Ishikawa (cell line): Measurements from ENCODE around the gene FCHSD2.

Experiments used
- CEBPB ChIP-seq: IDR thresholded peaks from 2 replicates; pipeline ENCODE4 v1.6.1; 2012
- CREB1 ChIP-seq: IDR thresholded peaks from 2 replicates; pipeline ENCODE4 v1.6.1; 2012; ENCODE audit warnings: low read depth
- EGR1 ChIP-seq: IDR thresholded peaks from 2 replicates; pipeline ENCODE4 v1.6.1; 2012
- EP300 ChIP-seq: IDR thresholded peaks from 2 replicates; pipeline ENCODE4 v1.6.1; 2012; ENCODE audit warnings: borderline replicate concordance
- FOXM1 ChIP-seq: IDR thresholded peaks from 2 replicates; pipeline ENCODE4 v1.6.1; 2012; ENCODE audit warnings: low read depth, borderline replicate concordance
- MAX ChIP-seq: IDR thresholded peaks from 2 replicates; pipeline ENCODE4 v1.6.1; 2012
- NFIC ChIP-seq: IDR thresholded peaks from 2 replicates; pipeline ENCODE4 v1.6.1; 2012
- RAD21 ChIP-seq: IDR thresholded peaks from 2 replicates; pipeline ENCODE4 v1.6.1; 2012; ENCODE audit warnings: low read depth
- REST ChIP-seq: IDR thresholded peaks from 2 replicates; pipeline ENCODE4 v1.6.1; 2012; ENCODE audit warnings: low read depth, mild to moderate bottlenecking
- TAF1 ChIP-seq: IDR thresholded peaks from 2 replicates; pipeline ENCODE4 v1.6.1; 2012; ENCODE audit warnings: low read depth, mild to moderate bottlenecking
- TCF12 ChIP-seq: IDR thresholded peaks from 2 replicates; pipeline ENCODE4 v1.6.1; 2012; ENCODE audit warnings: low read depth
- TEAD4 ChIP-seq: IDR thresholded peaks from 2 replicates; pipeline ENCODE4 v1.6.1; 2012
- USF1 ChIP-seq: IDR thresholded peaks from 2 replicates; pipeline ENCODE4 v1.6.1; 2012
- YY1 ChIP-seq: IDR thresholded peaks from 2 replicates; pipeline ENCODE4 v1.6.1; 2012; ENCODE audit warnings: low read depth
- ZBTB7A ChIP-seq: IDR thresholded peaks from 2 replicates; pipeline ENCODE4 v1.6.1; 2012; ENCODE audit warnings: low read depth

Gene FCHSD2

GRCh38 chr11:73030130-73030529, 112.0 kb downstream of the FCHSD2 start:
- TF ChIP-seq MAX (no peak), TAF1 (no peak), EGR1 (no peak), USF1 (no peak), YY1 (no peak), REST (no peak), CEBPB (no peak), TEAD4 (no peak), FOXM1 (no peak), CREB1 (no peak), ZBTB7A (no peak), EP300 (no peak), RAD21 (no peak), NFIC (no peak), TCF12 (no peak)

GRCh38 chr11:73029403-73029802, 112.7 kb downstream of the FCHSD2 start:
- TF ChIP-seq TCF12: no peak
- no peak for TF ChIP-seq FOXM1
- TF ChIP-seq EP300: no peak
- TF ChIP-seq TEAD4: no peak
- TF ChIP-seq CEBPB: no peak
- TF ChIP-seq CREB1: no peak
- TF ChIP-seq RAD21: no peak
- no peak for TF ChIP-seq USF1
- no peak for TF ChIP-seq YY1
- TF ChIP-seq ZBTB7A: no peak
- no peak for TF ChIP-seq TAF1
- no peak for TF ChIP-seq REST
- TF ChIP-seq EGR1: no peak
- no peak for TF ChIP-seq NFIC
- TF ChIP-seq MAX: no peak

GRCh38 chr11:73028611-73029010, 113.5 kb downstream of the FCHSD2 start:
- TF ChIP-seq TEAD4 (no peak), EGR1 (no peak), MAX (no peak), ZBTB7A (no peak)

- no peak for TF ChIP-seq TAF1
- no peak for TF ChIP-seq FOXM1
- no peak for TF ChIP-seq ZBTB7A
- no peak for TF ChIP-seq MAX
- no peak for TF ChIP-seq REST
- no peak for TF ChIP-seq CREB1
- no peak for TF ChIP-seq NFIC
- no peak for TF ChIP-seq USF1
- TF ChIP-seq YY1: no peak
- TF ChIP-seq EGR1: no peak
- TF ChIP-seq TCF12: no peak
- TF ChIP-seq CEBPB: no peak
- TF ChIP-seq RAD21: no peak
- no peak for TF ChIP-seq EP300
- TF ChIP-seq TEAD4: no peak
Observed at GRCh38 chr11:73024639-73025038, 117.5 kb downstream of the FCHSD2 start.
